HepG2 (cell line): ENCODE data around the gene SDK2. TPM values are rescaled to one million over a fixed set of nuclear protein-coding genes. Genes with fewer than 3 reads are reported as not detected.

ENCODE experiments used
- ATAC-seq: fragments of 200-7000 bp; cut with Tn5 transposase; 3 replicates; pipeline ENCODE4 v1.9.1; 2020; ENCODE audit warnings: mild to moderate bottlenecking, moderate library complexity
- BruUV-seq: library from RNA; stranded (reverse); fragments of 400-500 nt; replicated peaks from 2 replicates; lab custom pipeline; 2021; lab: Mats Ljungman, UMichigan
- CTCF ChIA-PET: fragments of 300-600 bp; formaldehyde crosslinking; extraction: SDS; loops from one replicate; lab custom pipeline; 2021; ENCODE audit warnings: low total read pairs, inconsistent platforms, low intra/inter-chr PET ratio; lab: Yijun Ruan, JAX
- POLR2A ChIA-PET: fragments of 350-600 bp; sonication (Branson Sonifier 250); formaldehyde crosslinking; loops from one replicate; lab custom pipeline; 2020; ENCODE audit warnings: antibody characterized with exemption, inconsistent platforms; lab: Yijun Ruan, JAX
- DNase-seq: peaks from one replicate; pipeline ENCODE4 v3.0.0-alpha.2; 2015; ENCODE audit warnings: low spot score
- FAIRE-seq: peaks from 3 replicates; lab custom pipeline; 2011; peaks lifted over from hg19 to GRCh38; lab: Jason Lieb, UNC
- H2AFZ ChIP-seq: one replicate; pipeline ENCODE4 v1.6.1; 2011; ENCODE audit warnings: low read length, inconsistent platforms
- H3K27ac ChIP-seq: fragments of 300-600 bp; 3 replicates; pipeline ENCODE4 v1.8.0; 2011; ENCODE audit warnings: mixed run types, mild to moderate bottlenecking, mixed read lengths, low read length, inconsistent platforms; ENCODE audit not compliant: insufficient read depth; ENCODE audit errors: extremely low read length
- H3K27me3 ChIP-seq, 2 experiments: fragments of 200-600 bp in 1 of 2; 2 replicates in 1 of 2; 3 replicates in 1 of 2; pipeline versions ENCODE4 v1.6.0 to v1.8.0; 2011; ENCODE audit warnings: low read length in 2 of 2, mild to moderate bottlenecking in 2 of 2, moderate library complexity in 2 of 2, inconsistent platforms in 1 of 2; ENCODE audit not compliant: insufficient read depth in 2 of 2, control insufficient read depth in 1 of 2
- H3K36me3 ChIP-seq, 2 experiments: fragments of 200-600 bp in 1 of 2; replicated peaks in 1 of 2; 2 replicates in 1 of 2; 3 replicates in 1 of 2; pipeline versions ENCODE4 v1.5.1 to v1.8.0; 2011; ENCODE audit warnings: low read length in 2 of 2, inconsistent platforms in 1 of 2; ENCODE audit not compliant: insufficient read depth in 2 of 2, control insufficient read depth in 1 of 2
- H3K4me1 ChIP-seq: 2 replicates; pipeline ENCODE4 v1.5.1; 2012; ENCODE audit warnings: low read length, inconsistent platforms; ENCODE audit not compliant: insufficient read depth
- H3K4me2 ChIP-seq: 2 replicates; pipeline ENCODE4 v1.6.0; 2011; ENCODE audit warnings: low read depth, low read length, inconsistent platforms
- H3K4me3 ChIP-seq, 3 experiments: fragments of 200-600 bp in 1 of 3; sonication (generic), shearing (Covaris generic) in 1 of 3; replicated peaks in 1 of 3; 2 replicates each; pipeline ENCODE4 v1.5.1; 2011 to 2016; ENCODE audit warnings: low read length in 3 of 3, inconsistent platforms in 2 of 3, low read depth in 2 of 3, mild to moderate bottlenecking in 2 of 3, control low read depth in 1 of 3, mixed read lengths in 1 of 3; ENCODE audit not compliant: insufficient read depth in 1 of 3
- H3K79me2 ChIP-seq: one replicate; pipeline ENCODE4 v1.6.1; 2011; ENCODE audit warnings: low read length, inconsistent platforms; ENCODE audit not compliant: insufficient read depth
- H3K9ac ChIP-seq: 2 replicates; pipeline ENCODE4 v1.6.0; 2011; ENCODE audit warnings: mild to moderate bottlenecking, low read depth, low read length, inconsistent platforms; ENCODE audit not compliant: insufficient read depth
- H3K9me3 ChIP-seq: 2 replicates; pipeline ENCODE4 v1.5.1; 2012; ENCODE audit warnings: mild to moderate bottlenecking, low read length
- H4K20me1 ChIP-seq: 2 replicates; pipeline ENCODE4 v1.6.0; 2011; ENCODE audit warnings: inconsistent platforms, mild to moderate bottlenecking, low read length, moderate library complexity; ENCODE audit not compliant: insufficient read depth
- BATF2 ChIP-seq: sonication (generic); formaldehyde crosslinking; IDR thresholded peaks from 2 replicates; pipeline ENCODE4 v1.8.0; 2022; ENCODE audit warnings: mild to moderate bottlenecking, missing genetic modification reagents, moderate library complexity
- CENPT ChIP-seq: sonication (generic); formaldehyde crosslinking; IDR thresholded peaks from 2 replicates; pipeline ENCODE4 v1.8.0; 2022; ENCODE audit warnings: low read depth, mild to moderate bottlenecking, moderate library complexity, missing genetic modification reagents
- CSRNP1 ChIP-seq: sonication (generic); formaldehyde crosslinking; IDR thresholded peaks from 2 replicates; pipeline ENCODE4 v1.8.1; 2023; ENCODE audit warnings: mild to moderate bottlenecking, missing genetic modification reagents
- E2F1 ChIP-seq: sonication (generic); formaldehyde crosslinking; IDR thresholded peaks from 2 replicates; pipeline ENCODE4 v1.5.0; 2020; ENCODE audit warnings: missing genetic modification reagents
- GFI1 ChIP-seq: sonication (generic); formaldehyde crosslinking; IDR thresholded peaks from 2 replicates; pipeline ENCODE4 v1.5.0; 2020; ENCODE audit warnings: missing genetic modification reagents, mild to moderate bottlenecking, borderline replicate concordance
- HNF4A ChIP-seq: sonication (generic); formaldehyde crosslinking; IDR thresholded peaks from 2 replicates; pipeline ENCODE4 v1.4.0; 2020; ENCODE audit warnings: missing genetic modification reagents
- MIER3 ChIP-seq: IDR thresholded peaks from 2 replicates; pipeline ENCODE4 v1.6.1; 2016; ENCODE audit warnings: missing compliant biosample characterization, borderline replicate concordance
- NFE2 ChIP-seq: sonication (generic); formaldehyde crosslinking; IDR thresholded peaks from 2 replicates; pipeline ENCODE4 v1.4.0; 2020; ENCODE audit warnings: missing genetic modification reagents
- PHB2 ChIP-seq: fragments of 450-650 bp; IDR thresholded peaks from 2 replicates; pipeline ENCODE4 v1.6.1; 2018; ENCODE audit not compliant: partially characterized antibody
- RAD21 ChIP-seq: fragments of 450-650 bp; formaldehyde crosslinking; IDR thresholded peaks from 2 replicates; pipeline ENCODE4 v1.5.0; 2020; ENCODE audit warnings: mild to moderate bottlenecking
- ZKSCAN1 ChIP-seq: fragments of 150-350 bp; IDR thresholded peaks from 2 replicates; pipeline ENCODE4 v1.6.1; 2014; ENCODE audit warnings: low read length
- ZMYM2 ChIP-seq: sonication (generic); formaldehyde crosslinking; IDR thresholded peaks from 2 replicates; pipeline ENCODE4 v1.8.0; 2022; ENCODE audit warnings: mild to moderate bottlenecking, missing genetic modification reagents
- ZNF12 ChIP-seq: sonication (generic); formaldehyde crosslinking; IDR thresholded peaks from 2 replicates; pipeline ENCODE4 v1.5.0; 2020; ENCODE audit warnings: missing genetic modification reagents
- ZNF143 ChIP-seq: sonication (generic); formaldehyde crosslinking; IDR thresholded peaks from 2 replicates; pipeline ENCODE4 v1.4.0; 2020; ENCODE audit warnings: missing genetic modification reagents
- ZNF576 ChIP-seq: sonication (generic); formaldehyde crosslinking; IDR thresholded peaks from 2 replicates; pipeline ENCODE4 v1.4.0; 2020; ENCODE audit warnings: mild to moderate bottlenecking, missing genetic modification reagents
- WGBS: methylation state at CpG from one replicate; pipeline ENCODE4 v1.1.6; 2017; ENCODE audit warnings: low lambda C conversion rate; 5-methylcytosine and 5-hydroxymethylcytosine counted together
- in situ Hi-C: cut with HindIII; loops from 2 replicates; pipeline ENCODE4 v1.10.0; 2017; ENCODE audit warnings: low pct_unique_long_range_greater_than_20kb; ENCODE audit not compliant: extremely low pct_ligation_motif_present
- intact Hi-C: fragments of 100-400 bp; cut with micrococcal nuclease; formaldehyde crosslinking; loops from one replicate; pipeline ENCODE4 v1.10.0; 2022; ENCODE audit not compliant: unreplicated experiment
- polyA plus RNA-seq, 8 experiments: library from polyadenylated mRNA; depleted of rRNA in 3 of 8; stranded (reverse) in 7 of 8; unstranded in 1 of 8; fragments of >200 nt; fragmentation: Illumina TruSeq in 4 of 8; extraction: Trizol in 4 of 8; gene quantifications; 2 replicates each; pipeline versions ENCODE4 v1.2.1 to v1.2.3, GENCODE V29; 2011 to 2016; ENCODE audit warnings: low read depth in 4 of 8, missing spikeins in 1 of 8, mixed read lengths in 1 of 8; ENCODE audit not compliant: insufficient read depth in 1 of 8
- total RNA-seq, 5 experiments: library from RNA; depleted of rRNA; stranded (reverse); fragments of >200 nt; fragmentation: Illumina TruSeq; extraction: Trizol; gene quantifications; 2 replicates each; pipeline ENCODE4 v1.2.3, GENCODE V29; 2016; ENCODE audit warnings: low read depth in 1 of 5

SDK2 gene
- total and polyA plus RNA-seq, 2 of the 13 experiments (the other 11 are each of a cell fraction or from before 2014, with no cell fraction given), result not detected

- POLR2A ChIA-PET, result no interaction called here
- ATAC-seq (no peak), DNase-seq (no peak), FAIRE-seq (no peak)
- TF ChIP-seq ZNF12 (CRISPR knock-in tag) (no peak), ZNF576 (CRISPR knock-in tag) (no peak), ZMYM2 (CRISPR knock-in tag) (no peak), GFI1 (CRISPR knock-in tag) (no peak), CSRNP1 (CRISPR knock-in tag) (no peak), PHB2 (no peak)
- Histone ChIP-seq H3K27ac (no peak overlapping the region), H3K9ac (no peak overlapping the region), H3K27me3 (peaks cover 0 to 41% of the 10 kb centered on the region in 2 experiments; a peak in 3 of 5 replicates), H4K20me1 (no peaks in the 10 kb centered on the region), H3K36me3 (no peaks in the 10 kb centered on the region), H2AFZ (no peak overlapping the region), H3K4me2 (no peak overlapping the region), H3K4me3 (no peak overlapping the region), H3K4me1 (no peaks in the 10 kb centered on the region), H3K9me3 (no peaks in the 10 kb centered on the region), H3K79me2 (no peaks in the 10 kb centered on the region)
- in situ Hi-C loops (no loop called here), intact Hi-C loops (no loop called here)
- CTCF ChIA-PET, result no interaction called here
- WGBS, result 23% methylated on average over 2 of the region's 2 CpGs
- no TSS peak for BruUV-seq
Observed at GRCh38 chr17:73564843-73565242, 79.4 kb downstream of the SDK2 start.

GRCh38 chr17:73562896-73563295 lies 81.3 kb downstream of the SDK2 start:
- intact Hi-C loops, result no loop called here
- H3K36me3 ChIP-seq, result no peaks in the 10 kb centered on the region
- no peak overlapping the region for H2AFZ ChIP-seq
- DNase-seq (no peak), ATAC-seq (no peak), FAIRE-seq (no peak)
- in situ Hi-C loops, result no loop called here
- no peaks in the 10 kb centered on the region for H3K79me2 ChIP-seq
- WGBS, result 22% methylated on average over 9 of the region's 9 CpGs
- H4K20me1 ChIP-seq, result no peaks in the 10 kb centered on the region
- POLR2A ChIA-PET, result no interaction called here
- H3K4me3 ChIP-seq, result no peak overlapping the region
- peaks cover 0 to 36% of the 10 kb centered on the region in 2 experiments; a peak in 3 of 5 replicates for H3K27me3 ChIP-seq
- no peak overlapping the region for H3K27ac ChIP-seq
- H3K4me2 ChIP-seq, result no peak overlapping the region
- H3K9ac ChIP-seq, result no peak overlapping the region
- BruUV-seq, result no TSS peak
- no peaks in the 10 kb centered on the region for H3K4me1 ChIP-seq
- H3K9me3 ChIP-seq, result no peaks in the 10 kb centered on the region
- CTCF ChIA-PET, result no interaction called here
- no peak for TF ChIP-seq CENPT (CRISPR knock-in tag)
- no peak for TF ChIP-seq NFE2 (CRISPR knock-in tag)
- TF ChIP-seq E2F1 (CRISPR knock-in tag), result no peak
- no peak for TF ChIP-seq RAD21 (CRISPR knock-in tag)
- no peak for TF ChIP-seq ZNF143
- TF ChIP-seq BATF2, result no peak
- TF ChIP-seq HNF4A, result no peak
- no peak for TF ChIP-seq MIER3 (CRISPR knock-in tag)
- TF ChIP-seq ZKSCAN1, result no peak
